ENCODE measurements around the gene TEPSIN. TPM values are rescaled to one million over a fixed set of nuclear protein-coding genes. Genes with fewer than 3 reads are reported as not detected.

The TEPSIN gene
- total and polyA plus RNA-seq, 2 of the 13 experiments (the other 11 are each of a cell fraction or from before 2014, with no cell fraction given) = 16.1 to 18.8 TPM

GRCh38 chr17:81245024-81245664 lies 6.3 kb upstream of the TEPSIN start (continued):
- TF ChIP-seq ZBTB39 (CRISPR knock-in tag; IDR thresholded peaks at IDR 0.05) (0 out of 2 replicates have a peak, but pooled peaks have one; percentile 46), ZNF235 (CRISPR knock-in tag; IDR thresholded peaks at IDR 0.05; ENCODE audit: borderline replicate concordance) (peak; percentile 54; the same call in 1 of the 2 replicates), ZNF556 (CRISPR knock-in tag; IDR thresholded peaks at IDR 0.05; ENCODE audit: borderline replicate concordance) (0 out of 2 replicates have a peak, but pooled peaks have one; percentile 62), HDAC2 (CRISPR knock-in tag; IDR thresholded peaks at IDR 0.05) (no peak), PRDM15 (CRISPR knock-in tag; IDR thresholded peaks at IDR 0.05) (no peak), KAT2B (IDR thresholded peaks at IDR 0.05; ENCODE audit: borderline replicate concordance, low read depth, low read length) (no peak), ZNF691 (CRISPR knock-in tag; IDR thresholded peaks at IDR 0.05; ENCODE audit: borderline replicate concordance, low read depth) (peak; percentile 85; the same call in 1 of the 2 replicates), ZNF343 (CRISPR knock-in tag; IDR thresholded peaks at IDR 0.05) (0 out of 2 replicates have a peak, but pooled peaks have one; percentile 35), FIP1L1 (IDR thresholded peaks at IDR 0.05; ENCODE audit: borderline replicate concordance, insufficient read depth, low read depth, low read length) (no peak), HNF4A (CRISPR knock-in tag; IDR thresholded peaks at IDR 0.05) (no peak; the same call in none of the 2 replicates), HNF4G (IDR thresholded peaks at IDR 0.05; ENCODE audit: borderline replicate concordance, low read depth, low read length) (no peak), HNF4G (CRISPR knock-in tag; IDR thresholded peaks at IDR 0.05; ENCODE audit: borderline replicate concordance, low read depth) (no peak), THYN1 (CRISPR knock-in tag; IDR thresholded peaks at IDR 0.05; ENCODE audit: borderline replicate concordance, low read depth) (no peak), ZSCAN12 (CRISPR knock-in tag; IDR thresholded peaks at IDR 0.05) (no peak), ETV5 (CRISPR knock-in tag; IDR thresholded peaks at IDR 0.05; ENCODE audit: borderline replicate concordance) (no peak), TCF12 (IDR thresholded peaks at IDR 0.05) (no peak), TCF12 (CRISPR knock-in tag; IDR thresholded peaks at IDR 0.05) (no peak), PAF1 (CRISPR knock-in tag; IDR thresholded peaks at IDR 0.05) (peak; percentile 97), ZNF770 (CRISPR knock-in tag; IDR thresholded peaks at IDR 0.05) (peak; percentile 45; the same call in 1 of the 2 replicates), ZNF883 (CRISPR knock-in tag; IDR thresholded peaks at IDR 0.05; ENCODE audit: not compliant biosample characterization) (peak; percentile 56)
